Measurements from ENCODE around the gene KCND3.

DNA sequence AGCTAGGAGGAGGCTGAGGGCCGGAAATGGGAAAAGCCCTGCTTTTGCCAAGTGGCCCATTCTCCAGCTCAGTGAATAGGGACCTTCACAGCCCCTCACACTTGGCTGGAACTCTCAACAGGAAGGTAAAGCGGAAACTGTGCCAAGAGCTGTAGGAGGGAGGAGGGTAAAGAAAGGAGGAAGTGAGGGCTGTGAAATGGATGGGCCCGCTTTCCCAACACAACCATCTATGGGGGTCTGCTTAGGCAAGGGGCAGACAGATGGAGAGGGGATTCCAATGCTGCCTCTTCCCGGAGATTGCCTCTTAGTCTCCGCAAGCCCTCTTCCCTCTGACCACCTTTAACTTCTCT is 255.5 kb downstream of the KCND3 start:
- TF ChIP-seq, protein P1, sequence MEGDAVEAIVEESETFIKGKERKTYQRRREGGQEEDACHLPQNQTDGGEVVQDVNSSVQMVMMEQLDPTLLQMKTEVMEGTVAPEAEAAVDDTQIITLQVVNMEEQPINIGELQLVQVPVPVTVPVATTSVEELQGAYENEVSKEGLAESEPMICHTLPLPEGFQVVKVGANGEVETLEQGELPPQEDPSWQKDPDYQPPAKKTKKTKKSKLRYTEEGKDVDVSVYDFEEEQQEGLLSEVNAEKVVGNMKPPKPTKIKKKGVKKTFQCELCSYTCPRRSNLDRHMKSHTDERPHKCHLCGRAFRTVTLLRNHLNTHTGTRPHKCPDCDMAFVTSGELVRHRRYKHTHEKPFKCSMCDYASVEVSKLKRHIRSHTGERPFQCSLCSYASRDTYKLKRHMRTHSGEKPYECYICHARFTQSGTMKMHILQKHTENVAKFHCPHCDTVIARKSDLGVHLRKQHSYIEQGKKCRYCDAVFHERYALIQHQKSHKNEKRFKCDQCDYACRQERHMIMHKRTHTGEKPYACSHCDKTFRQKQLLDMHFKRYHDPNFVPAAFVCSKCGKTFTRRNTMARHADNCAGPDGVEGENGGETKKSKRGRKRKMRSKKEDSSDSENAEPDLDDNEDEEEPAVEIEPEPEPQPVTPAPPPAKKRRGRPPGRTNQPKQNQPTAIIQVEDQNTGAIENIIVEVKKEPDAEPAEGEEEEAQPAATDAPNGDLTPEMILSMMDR (IDR thresholded peaks at IDR 0.05; ENCODE audit: extremely low read depth in 1 of 2, insufficient read depth in 1 of 2, low read depth in 1 of 2, low read length in 2 of 2) = no peak
- TF ChIP-seq EZH2 (IDR thresholded peaks at IDR 0.05; ENCODE audit: borderline replicate concordance, low read depth, low read length, severe bottlenecking) = no peak

Measured in endothelial cell of umbilical vein (primary cell).